CD4-positive, alpha-beta T cell (primary cell): ENCODE data around the gene C2CD5. TPM values are rescaled to one million over a fixed set of nuclear protein-coding genes. Genes with fewer than 3 reads are reported as not detected.

ENCODE experiments used
- ATAC-seq: fragments of 200-7000 bp; cut with Tn5 transposase; one replicate; pipeline ENCODE4 v1.10.0; 2022; ENCODE audit warnings: mild to moderate bottlenecking; ENCODE audit not compliant: poor library complexity
- CTCF ChIA-PET: fragments of 350-600 bp; sonication (Branson Sonifier 250); formaldehyde crosslinking; loops from one replicate; lab custom pipeline; 2021; ENCODE audit warnings: antibody characterized with exemption, inconsistent platforms; lab: Charles Lee
- POLR2A ChIA-PET: fragments of 350-600 bp; sonication (Branson Sonifier 250); formaldehyde crosslinking; loops from one replicate; lab custom pipeline; 2021; ENCODE audit warnings: antibody characterized with exemption, inconsistent platforms; lab: Charles Lee
- DNase-seq, 14 experiments: peaks; one replicate each; pipeline ENCODE4 v3.0.0-alpha.2; 2013 to 2020; ENCODE audit warnings: mixed read lengths in 2 of 14
- H3K27ac ChIP-seq, 2 donors: one replicate each; pipeline versions ENCODE4 v1.5.1 to v1.7.0; 2013; ENCODE audit warnings: low read length in 2 of 2, low read depth in 1 of 2, mild to moderate bottlenecking in 1 of 2
- H3K27me3 ChIP-seq, 2 experiments: 1 replicate in 1 of 2; 2 replicates in 1 of 2; pipeline versions ENCODE4 v1.6.1 to v1.7.0; 2013; ENCODE audit warnings: low read length in 2 of 2, control low read depth in 1 of 2, mild to moderate bottlenecking in 1 of 2, moderate library complexity in 1 of 2; ENCODE audit not compliant: insufficient read depth in 2 of 2, control insufficient read depth in 1 of 2
- H3K36me3 ChIP-seq: one replicate; pipeline ENCODE4 v1.6.1; 2013; ENCODE audit warnings: low read length, control low read depth; ENCODE audit not compliant: insufficient read depth
- H3K4me1 ChIP-seq: one replicate; pipeline ENCODE4 v1.6.1; 2013; ENCODE audit warnings: low read length, control low read depth; ENCODE audit not compliant: insufficient read depth
- H3K4me3 ChIP-seq: one replicate; pipeline ENCODE4 v1.5.1; 2013; ENCODE audit warnings: mild to moderate bottlenecking, low read length, moderate library complexity
- H3K9me3 ChIP-seq, 2 experiments: 1 replicate in 1 of 2; 2 replicates in 1 of 2; pipeline versions ENCODE4 v1.6.1 to v1.7.0; 2013; ENCODE audit warnings: low read length in 2 of 2, mild to moderate bottlenecking in 2 of 2, control low read depth in 1 of 2, moderate library complexity in 1 of 2; ENCODE audit not compliant: control insufficient read depth in 1 of 2, insufficient read depth in 1 of 2
- H3K27ac Mint-ChIP-seq: one replicate; pipeline ENCODE4 v1.8.0; 2020; ENCODE audit warnings: mixed read lengths
- H3K27me3 Mint-ChIP-seq: one replicate; pipeline ENCODE4 v1.8.0; 2021; ENCODE audit warnings: mixed read lengths
- H3K36me3 Mint-ChIP-seq: one replicate; pipeline ENCODE4 v1.8.0; 2021; ENCODE audit warnings: low read depth, mixed read lengths
- H3K4me1 Mint-ChIP-seq: one replicate; pipeline ENCODE4 v1.8.0; 2021; ENCODE audit warnings: low read depth, mixed read lengths
- H3K4me3 Mint-ChIP-seq: one replicate; pipeline ENCODE4 v1.8.0; 2020; ENCODE audit warnings: mild to moderate bottlenecking, mixed read lengths
- H3K9me3 Mint-ChIP-seq: one replicate; pipeline ENCODE4 v1.8.0; 2020; ENCODE audit warnings: mixed read lengths
- intact Hi-C, 2 experiments: fragments of 100-400 bp; cut with DNase I in 1 of 2; cut with micrococcal nuclease in 1 of 2; formaldehyde crosslinking; loops; one replicate each; pipeline versions ENCODE4 v1.15.1 to v1.9.0; 2023 to 2025; cut with DNase I, micrococcal nuclease
- total RNA-seq, 174 experiments: library from RNA in 2 of 174; stranded (reverse) in 2 of 174; gene quantifications; one replicate each; pipeline ENCODE4 v1.2.3 and lab custom pipeline; 2021 to 2026
- TF ChIP-seq, protein P1 (sequence below): fragments of 200-600 bp; IDR thresholded peaks from one replicate; pipeline ENCODE4 v1.8.0; 2022; ENCODE audit warnings: antibody characterized with exemption, mild to moderate bottlenecking

Gene C2CD5
- total RNA-seq, 2 experiments from 2014 or later, result 21.8 to 23.2 TPM

DNA sequence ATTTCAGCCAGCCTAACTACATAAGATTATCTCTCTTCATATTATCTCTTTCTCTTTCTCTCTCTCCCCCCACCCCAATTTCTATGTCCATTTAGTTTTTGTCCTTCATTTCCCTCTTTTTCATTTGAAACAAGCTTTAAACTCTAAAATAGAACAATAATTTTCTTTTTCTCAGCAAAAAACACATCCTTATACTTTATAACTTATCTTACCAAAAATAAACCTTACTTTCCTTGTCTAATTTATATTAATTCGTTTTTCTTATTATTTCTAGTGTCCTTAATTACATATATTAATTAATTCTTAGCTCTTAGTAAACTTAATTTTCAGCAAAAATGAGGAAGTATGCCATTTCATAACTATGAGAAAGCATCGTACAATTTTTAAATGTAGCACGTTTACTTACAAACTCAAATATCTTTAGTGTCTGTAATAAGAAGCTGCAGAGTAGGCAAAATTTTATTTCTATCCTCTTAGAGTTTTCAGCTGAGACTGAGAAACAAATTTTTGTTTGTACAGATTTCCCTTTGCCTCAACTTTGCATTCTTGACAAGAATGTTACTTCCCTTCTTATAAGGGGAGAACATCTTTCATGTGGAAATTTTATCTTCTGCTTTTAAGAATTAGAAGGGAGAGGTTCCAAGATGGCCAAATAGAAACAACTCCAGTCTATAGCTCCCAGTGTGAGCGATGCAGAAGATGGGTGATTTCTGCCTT, 144.7 kb downstream of the C2CD5 start:
- no peaks in the 10 kb centered on the region for H3K36me3 Mint-ChIP-seq
- DNase-seq (no peak), ATAC-seq (no peak)
- peaks cover 28% of the 10 kb centered on the region for H3K4me1 ChIP-seq
- H3K27me3 ChIP-seq, result no peaks in the 10 kb centered on the region
- ChIA-PET CTCF (interaction anchor here (0.8 to 1.9 kb wide), 3 partner anchors 15 to 64 kb away, joined by 3 to 6 read pairs (median 4); no protein-coding TSS in a partner anchor), POLR2A (interaction anchor here (1.0 to 2.0 kb wide), 2 partner anchors 10 to 65 kb away, joined by 4 to 9 read pairs; no protein-coding TSS in a partner anchor)
- no peak overlapping the region for H3K4me3 Mint-ChIP-seq
- H3K27me3 Mint-ChIP-seq, result no peaks in the 10 kb centered on the region
- peaks cover 2% of the 10 kb centered on the region for H3K9me3 Mint-ChIP-seq
- no peak overlapping the region for H3K4me3 ChIP-seq
- H3K27ac ChIP-seq, result no peak overlapping the region
- TF ChIP-seq, protein P1, sequence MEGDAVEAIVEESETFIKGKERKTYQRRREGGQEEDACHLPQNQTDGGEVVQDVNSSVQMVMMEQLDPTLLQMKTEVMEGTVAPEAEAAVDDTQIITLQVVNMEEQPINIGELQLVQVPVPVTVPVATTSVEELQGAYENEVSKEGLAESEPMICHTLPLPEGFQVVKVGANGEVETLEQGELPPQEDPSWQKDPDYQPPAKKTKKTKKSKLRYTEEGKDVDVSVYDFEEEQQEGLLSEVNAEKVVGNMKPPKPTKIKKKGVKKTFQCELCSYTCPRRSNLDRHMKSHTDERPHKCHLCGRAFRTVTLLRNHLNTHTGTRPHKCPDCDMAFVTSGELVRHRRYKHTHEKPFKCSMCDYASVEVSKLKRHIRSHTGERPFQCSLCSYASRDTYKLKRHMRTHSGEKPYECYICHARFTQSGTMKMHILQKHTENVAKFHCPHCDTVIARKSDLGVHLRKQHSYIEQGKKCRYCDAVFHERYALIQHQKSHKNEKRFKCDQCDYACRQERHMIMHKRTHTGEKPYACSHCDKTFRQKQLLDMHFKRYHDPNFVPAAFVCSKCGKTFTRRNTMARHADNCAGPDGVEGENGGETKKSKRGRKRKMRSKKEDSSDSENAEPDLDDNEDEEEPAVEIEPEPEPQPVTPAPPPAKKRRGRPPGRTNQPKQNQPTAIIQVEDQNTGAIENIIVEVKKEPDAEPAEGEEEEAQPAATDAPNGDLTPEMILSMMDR, result no peak
- intact Hi-C loops, result loop anchor here in 1 of 2 experiments (5.0 to 10.0 kb wide), 2 partner anchors 62 to 225 kb away; partner anchors contain the start of gene ETNK1
- H3K27ac Mint-ChIP-seq, result no peak overlapping the region
- H3K36me3 ChIP-seq, result no peaks in the 10 kb centered on the region
- peaks cover 42% of the 10 kb centered on the region for H3K4me1 Mint-ChIP-seq
- H3K9me3 ChIP-seq, result peaks cover 0 to 6% of the 10 kb centered on the region in 2 experiments

Other genes with a start within 250 kb of the C2CD5 start
- gene ST8SIA1, start 209.8 kb downstream of the C2CD5 start, total RNA-seq, result 1 to 10 TPM; 5.6 to 5.7 TPM
- 10 to 100 TPM; 24.3 to 26.4 TPM for gene ETNK1, start 80.6 kb upstream of the C2CD5 start, total RNA-seq